Ovary (tissue), 9 donors: ENCODE measurements around the gene NRXN3. TPM values are rescaled to one million over a fixed set of nuclear protein-coding genes. Genes with fewer than 3 reads are reported as not detected.

ENCODE experiments used
- DNase-seq, 5 donors: peaks; one replicate each; pipeline ENCODE4 v3.0.0-alpha.2; 2019 to 2020
- H3K27ac ChIP-seq, 2 donors: fragments of 200-600 bp; one replicate each; pipeline versions ENCODE4 v1.5.1 to v1.8.0; 2019 to 2022
- H3K27me3 ChIP-seq: fragments of 200-600 bp; one replicate; pipeline ENCODE4 v1.8.0; 2022
- H3K36me3 ChIP-seq: fragments of 200-600 bp; sonication (generic); one replicate; pipeline ENCODE4 v1.5.1; 2019
- H3K4me1 ChIP-seq: one replicate; pipeline ENCODE4 v1.8.1; 2013; ENCODE audit warnings: mild to moderate bottlenecking, moderate library complexity; ENCODE audit not compliant: insufficient read depth
- H3K4me3 ChIP-seq: fragments of 200-600 bp; sonication (generic); one replicate; pipeline ENCODE4 v1.5.1; 2017
- H3K9me3 ChIP-seq, 2 donors: fragments of 200-600 bp in 1 of 2; sonication (generic) in 1 of 2; one replicate each; pipeline versions ENCODE4 v1.5.1 to v1.8.1; 2013 to 2019; ENCODE audit warnings: mild to moderate bottlenecking in 1 of 2, moderate library complexity in 1 of 2
- EP300 ChIP-seq: sonication (generic); formaldehyde crosslinking; IDR thresholded peaks from one replicate; pipeline ENCODE4 v1.6.1; 2017; ENCODE audit warnings: antibody characterized with exemption
- POLR2A ChIP-seq: fragments of 450-650 bp; IDR thresholded peaks from one replicate; pipeline ENCODE4 v1.6.1; 2017; ENCODE audit warnings: antibody characterized with exemption, mild to moderate bottlenecking, moderate library complexity
- WGBS, 3 donors: extraction: QIAGEN DNeasy Blood & Tissue Kit in 1 of 3; methylation state at CpG; one replicate each; pipeline versions ENCODE4 v1.1.5 to v1.1.7; 2013 to 2017; 5-methylcytosine and 5-hydroxymethylcytosine counted together
- intact Hi-C, 4 donors: fragments of 100-400 bp; cut with DNase I; formaldehyde crosslinking; loops; one replicate each; pipeline versions ENCODE4 v1.11.0 to v1.15.1; 2022 to 2023
- polyA plus RNA-seq, 2 donors: library from polyadenylated mRNA; stranded (reverse); fragments of 200-250 nt in 1 of 2; fragments of 350-450 nt in 1 of 2; fragmentation: Illumina TruSeq in 1 of 2; extraction: RNeasy Lipid Tissue Mini Kit (QIAGEN cat#74804) in 1 of 2; gene quantifications; one replicate each; pipeline ENCODE4 v1.2.3, GENCODE V29; 2013 to 2014
- total RNA-seq, 7 donors: library from RNA; depleted of rRNA in 2 of 7; stranded (reverse); fragments of >200 nt in 2 of 7; fragmentation: NEBNext Ultra II Directional in 3 of 7; extraction: Animal tissue kit (Norgen Biotek cat#: 25700) in 3 of 7; gene quantifications; one replicate each; pipeline versions ENCODE4 v1.1.0 to v1.2.4, GENCODE V29; 2016 to 2023
- TF ChIP-seq, protein P1 (sequence below), 3 donors: fragments of 450-650 bp in 2 of 3; fragments of 200-600 bp in 1 of 3; IDR thresholded peaks; one replicate each; pipeline versions ENCODE4 v1.5.1 to v1.8.0; 2016 to 2022; ENCODE audit warnings: antibody characterized with exemption in 3 of 3, mild to moderate bottlenecking in 1 of 3
- donor health status: DM: no; HTN: no; CAD: no; lungs with moderate emphysema.
- donor health status: DM: no; HTN: no; CAD: no.
- donor health status: Bipolar disorder and iron deficiency.
- donor health status: DM: yes; HTN: yes; CAD: no.
- donor health status: DM: no; HTN: no; CAD: no.
- donor health status: DM: yes; HTN: yes; CAD: no.

Gene NRXN3
- total and polyA plus RNA-seq, 9 donors = 0.28 to 6.2 (median 0.82) TPM

GRCh38 chr14:79601579-79601978, 1431.4 kb downstream of the NRXN3 start:
- intact Hi-C loops = no loop called here
- H3K36me3 ChIP-seq = no peaks in the 10 kb centered on the region
- no peak for TF ChIP-seq POLR2A
- TF ChIP-seq, protein P1, sequence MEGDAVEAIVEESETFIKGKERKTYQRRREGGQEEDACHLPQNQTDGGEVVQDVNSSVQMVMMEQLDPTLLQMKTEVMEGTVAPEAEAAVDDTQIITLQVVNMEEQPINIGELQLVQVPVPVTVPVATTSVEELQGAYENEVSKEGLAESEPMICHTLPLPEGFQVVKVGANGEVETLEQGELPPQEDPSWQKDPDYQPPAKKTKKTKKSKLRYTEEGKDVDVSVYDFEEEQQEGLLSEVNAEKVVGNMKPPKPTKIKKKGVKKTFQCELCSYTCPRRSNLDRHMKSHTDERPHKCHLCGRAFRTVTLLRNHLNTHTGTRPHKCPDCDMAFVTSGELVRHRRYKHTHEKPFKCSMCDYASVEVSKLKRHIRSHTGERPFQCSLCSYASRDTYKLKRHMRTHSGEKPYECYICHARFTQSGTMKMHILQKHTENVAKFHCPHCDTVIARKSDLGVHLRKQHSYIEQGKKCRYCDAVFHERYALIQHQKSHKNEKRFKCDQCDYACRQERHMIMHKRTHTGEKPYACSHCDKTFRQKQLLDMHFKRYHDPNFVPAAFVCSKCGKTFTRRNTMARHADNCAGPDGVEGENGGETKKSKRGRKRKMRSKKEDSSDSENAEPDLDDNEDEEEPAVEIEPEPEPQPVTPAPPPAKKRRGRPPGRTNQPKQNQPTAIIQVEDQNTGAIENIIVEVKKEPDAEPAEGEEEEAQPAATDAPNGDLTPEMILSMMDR (IDR thresholded peaks at IDR 0.05) = no peak
- TF ChIP-seq EP300 = no peak
- no peak overlapping the region for H3K27ac ChIP-seq
- no peaks in the 10 kb centered on the region for H3K9me3 ChIP-seq
- no peak for DNase-seq
- 74 to 88% (median 88%) methylated on average over 5 of the region's 5 CpGs for WGBS, 3 donors
- H3K27me3 ChIP-seq = no peaks in the 10 kb centered on the region
- no peaks in the 10 kb centered on the region for H3K4me1 ChIP-seq
- H3K4me3 ChIP-seq = no peak overlapping the region

DNA sequence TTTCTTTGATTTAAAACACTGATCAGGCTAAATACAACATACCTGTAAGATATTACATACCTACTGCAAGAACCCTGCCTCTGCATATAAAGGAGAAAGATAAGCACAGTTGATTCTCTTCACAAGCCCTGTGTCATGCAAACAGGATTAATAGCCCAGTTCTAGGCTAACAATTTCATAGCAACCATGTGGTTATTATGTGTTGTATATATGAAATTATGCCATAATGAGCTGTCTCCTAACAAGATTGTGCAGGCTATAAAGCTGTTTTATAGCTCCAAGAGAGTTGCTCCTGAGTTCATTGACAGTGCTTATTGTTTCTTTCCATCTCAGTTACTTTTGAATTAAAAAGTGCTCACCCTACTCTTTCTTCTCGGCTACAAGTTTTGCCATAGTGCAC, 1431.9 kb downstream of the NRXN3 start:
- TF ChIP-seq POLR2A (no peak), EP300 (no peak)
- TF ChIP-seq, protein P1 (IDR thresholded peaks at IDR 0.05) = no peak
- H3K4me3 ChIP-seq = no peak overlapping the region
- WGBS, 3 donors = 66 to 67% (median 67%) methylated on average over 1 of the region's 1 CpG
- intact Hi-C loops = no loop called here
- DNase-seq = no peak
- no peaks in the 10 kb centered on the region for H3K27me3 ChIP-seq
- no peak overlapping the region for H3K27ac ChIP-seq
- no peaks in the 10 kb centered on the region for H3K9me3 ChIP-seq
- H3K36me3 ChIP-seq = no peaks in the 10 kb centered on the region
- no peaks in the 10 kb centered on the region for H3K4me1 ChIP-seq

- H3K27me3 ChIP-seq = no peaks in the 10 kb centered on the region
- TF ChIP-seq EP300 = no peak
- TF ChIP-seq, protein P1 (IDR thresholded peaks at IDR 0.05) = no peak
- TF ChIP-seq POLR2A = no peak
- no peaks in the 10 kb centered on the region for H3K9me3 ChIP-seq
- no peak for DNase-seq
- no peak overlapping the region for H3K27ac ChIP-seq
- no peaks in the 10 kb centered on the region for H3K4me1 ChIP-seq
- intact Hi-C loops = no loop called here
- no peak overlapping the region for H3K4me3 ChIP-seq
- WGBS, 3 donors = 62 to 80% (median 76%) methylated on average over 3 of the region's 3 CpGs
- H3K36me3 ChIP-seq = no peaks in the 10 kb centered on the region
Measured at GRCh38 chr14:79602742-79603141, 1432.6 kb downstream of the NRXN3 start.

GRCh38 chr14:79605849-79606248, 1435.7 kb downstream of the NRXN3 start:
- H3K27me3 ChIP-seq = no peaks in the 10 kb centered on the region
- no peaks in the 10 kb centered on the region for H3K9me3 ChIP-seq
- intact Hi-C loops = no loop called here
- no peak overlapping the region for H3K4me3 ChIP-seq
- no peak overlapping the region for H3K27ac ChIP-seq
- no peaks in the 10 kb centered on the region for H3K4me1 ChIP-seq
- no peak for TF ChIP-seq EP300
- TF ChIP-seq, protein P1 (IDR thresholded peaks at IDR 0.05) = no peak
- DNase-seq = no peak
- H3K36me3 ChIP-seq = no peaks in the 10 kb centered on the region
- 47 to 56% (median 48%) methylated on average over 4 of the region's 4 CpGs for WGBS, 3 donors

DNA sequence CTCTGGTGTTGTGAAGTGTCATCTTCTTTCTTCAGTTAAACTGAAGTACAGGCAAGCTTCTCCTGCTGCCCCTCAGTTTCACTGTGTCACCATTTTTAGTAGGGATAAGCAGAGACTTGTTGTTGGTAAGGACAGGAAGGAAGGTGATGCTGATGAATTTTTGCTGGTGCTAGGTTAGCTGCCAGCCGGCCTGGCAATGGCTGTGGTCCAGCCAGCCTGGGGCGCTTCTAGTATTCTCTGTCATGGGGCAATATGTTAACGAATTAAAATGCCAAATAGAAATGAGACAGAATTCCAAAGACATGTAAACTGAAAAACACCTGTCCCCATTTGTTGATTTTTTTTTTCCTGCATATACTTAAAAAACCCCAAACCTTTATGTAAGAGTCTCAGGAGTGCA, 1438.3 kb downstream of the NRXN3 start:
- DNase-seq = no peak
- intact Hi-C loops = no loop called here
- TF ChIP-seq, protein P1 (IDR thresholded peaks at IDR 0.05) = no peak
- TF ChIP-seq EP300 = no peak
- TF ChIP-seq POLR2A = no peak
- Histone ChIP-seq H3K27ac (no peak overlapping the region), H3K9me3 (no peaks in the 10 kb centered on the region), H3K27me3 (no peaks in the 10 kb centered on the region), H3K36me3 (no peaks in the 10 kb centered on the region), H3K4me1 (no peaks in the 10 kb centered on the region), H3K4me3 (no peak overlapping the region)
- 85 to 89% (median 88%) methylated on average over 3 of the region's 3 CpGs for WGBS, 3 donors
